HepG2 (cell line): ENCODE data around the gene SIAE. TPM values are rescaled to one million over a fixed set of nuclear protein-coding genes. Genes with fewer than 3 reads are reported as not detected.
A peak's percentile ranks its signal among the peaks of the same experiment; 100 is the strongest.

Experiments used
- GABPA ChIP-seq, 2 experiments: IDR thresholded peaks; 2 replicates each; pipeline ENCODE4 v1.6.1; 2011 to 2016; ENCODE audit warnings: low read depth in 2 of 2, low read length in 1 of 2, missing biosample characterization in 1 of 2, missing genetic modification characterization in 1 of 2
- SMYD3 ChIP-seq: sonication (generic); formaldehyde crosslinking; IDR thresholded peaks from 2 replicates; pipeline ENCODE4 v1.8.1; 2023; ENCODE audit warnings: mild to moderate bottlenecking, missing genetic modification reagents
- ZNF235 ChIP-seq: sonication (generic); formaldehyde crosslinking; IDR thresholded peaks from 2 replicates; pipeline ENCODE4 v1.8.1; 2023; ENCODE audit warnings: mild to moderate bottlenecking, missing genetic modification reagents, borderline replicate concordance
- polyA plus RNA-seq, 8 experiments: library from polyadenylated mRNA; depleted of rRNA in 3 of 8; stranded (reverse) in 7 of 8; unstranded in 1 of 8; fragments of >200 nt; fragmentation: Illumina TruSeq in 4 of 8; extraction: Trizol in 4 of 8; gene quantifications; 2 replicates each; pipeline versions ENCODE4 v1.2.1 to v1.2.3, GENCODE V29; 2011 to 2016; ENCODE audit warnings: low read depth in 4 of 8, missing spikeins in 1 of 8, mixed read lengths in 1 of 8; ENCODE audit not compliant: insufficient read depth in 1 of 8
- total RNA-seq, 5 experiments: library from RNA; depleted of rRNA; stranded (reverse); fragments of >200 nt; fragmentation: Illumina TruSeq; extraction: Trizol; gene quantifications; 2 replicates each; pipeline ENCODE4 v1.2.3, GENCODE V29; 2016; ENCODE audit warnings: low read depth in 1 of 5
- TF ChIP-seq, protein P1 (sequence below): sonication (generic); formaldehyde crosslinking; IDR thresholded peaks from one replicate; pipeline ENCODE4 v1.5.1; 2020; ENCODE audit warnings: mild to moderate bottlenecking, missing genetic modification reagents; ENCODE audit errors: not compliant biosample characterization
- TF ChIP-seq, protein P2 (sequence below), 2 experiments: sonication (generic) in 1 of 2; formaldehyde crosslinking in 1 of 2; IDR thresholded peaks; 2 replicates each; pipeline versions ENCODE4 v1.4.0 to v1.6.1; 2016 to 2020; ENCODE audit warnings: borderline replicate concordance in 1 of 2, low read depth in 1 of 2, mild to moderate bottlenecking in 1 of 2, missing genetic modification reagents in 1 of 2
- TF ChIP-seq, protein P3 (sequence below): sonication (generic); formaldehyde crosslinking; IDR thresholded peaks from 2 replicates; pipeline ENCODE4 v1.8.0; 2022; ENCODE audit warnings: missing genetic modification reagents, mild to moderate bottlenecking, borderline replicate concordance
- TF ChIP-seq, protein P4 (sequence below): IDR thresholded peaks from 2 replicates; pipeline ENCODE4 v1.6.1; 2016; ENCODE audit warnings: low read depth

The SIAE gene
- total and polyA plus RNA-seq, 2 of the 13 experiments (the other 11 are each of a cell fraction or from before 2014, with no cell fraction given): 7.0 to 22.4 TPM

DNA sequence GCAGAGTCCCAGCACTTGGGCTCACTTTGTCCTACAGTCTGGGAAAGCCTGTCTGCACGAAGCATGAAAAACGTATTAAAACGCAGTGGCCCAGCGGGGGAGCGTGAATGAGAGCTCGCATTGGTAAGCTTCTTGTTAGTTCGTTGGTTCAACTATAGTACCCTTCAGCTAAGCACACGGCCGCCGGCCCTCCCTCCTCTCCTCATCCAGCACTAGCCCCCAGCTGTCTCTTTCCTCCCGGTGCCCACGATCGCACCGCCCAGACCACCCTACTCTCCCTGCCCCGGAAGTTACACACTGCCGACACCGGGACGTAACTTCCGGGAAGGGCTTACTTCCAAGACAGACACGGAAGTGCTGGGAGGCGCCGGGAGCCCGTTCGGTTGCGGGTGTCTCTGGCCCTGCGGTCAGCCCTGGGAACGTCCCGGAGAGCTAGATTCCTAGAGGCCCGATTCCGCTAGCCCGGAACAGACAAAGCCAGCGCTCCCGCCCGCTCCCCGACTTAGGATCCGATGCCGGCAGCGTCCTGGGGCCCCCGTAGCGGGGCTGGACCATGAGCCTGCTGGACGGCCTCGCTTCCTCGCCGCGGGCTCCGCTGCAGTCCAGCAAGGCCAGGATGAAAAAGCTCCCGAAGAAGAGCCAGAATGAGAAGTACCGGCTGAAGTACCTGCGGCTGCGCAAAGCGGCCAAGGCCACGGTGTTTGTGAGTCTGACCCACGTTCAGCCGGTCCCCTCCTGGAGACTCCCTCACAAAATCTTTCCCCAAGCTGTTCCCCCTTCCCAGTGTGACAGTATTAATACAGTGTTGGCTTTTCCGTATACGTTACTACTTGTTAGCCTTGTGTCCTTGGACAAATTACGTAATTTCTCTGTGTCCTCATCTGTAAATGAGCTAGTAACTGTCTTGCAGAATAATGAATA is 50.7 kb downstream of the SIAE start, which contains the start of gene TBRG1 (continued):
- TF ChIP-seq, protein P1, sequence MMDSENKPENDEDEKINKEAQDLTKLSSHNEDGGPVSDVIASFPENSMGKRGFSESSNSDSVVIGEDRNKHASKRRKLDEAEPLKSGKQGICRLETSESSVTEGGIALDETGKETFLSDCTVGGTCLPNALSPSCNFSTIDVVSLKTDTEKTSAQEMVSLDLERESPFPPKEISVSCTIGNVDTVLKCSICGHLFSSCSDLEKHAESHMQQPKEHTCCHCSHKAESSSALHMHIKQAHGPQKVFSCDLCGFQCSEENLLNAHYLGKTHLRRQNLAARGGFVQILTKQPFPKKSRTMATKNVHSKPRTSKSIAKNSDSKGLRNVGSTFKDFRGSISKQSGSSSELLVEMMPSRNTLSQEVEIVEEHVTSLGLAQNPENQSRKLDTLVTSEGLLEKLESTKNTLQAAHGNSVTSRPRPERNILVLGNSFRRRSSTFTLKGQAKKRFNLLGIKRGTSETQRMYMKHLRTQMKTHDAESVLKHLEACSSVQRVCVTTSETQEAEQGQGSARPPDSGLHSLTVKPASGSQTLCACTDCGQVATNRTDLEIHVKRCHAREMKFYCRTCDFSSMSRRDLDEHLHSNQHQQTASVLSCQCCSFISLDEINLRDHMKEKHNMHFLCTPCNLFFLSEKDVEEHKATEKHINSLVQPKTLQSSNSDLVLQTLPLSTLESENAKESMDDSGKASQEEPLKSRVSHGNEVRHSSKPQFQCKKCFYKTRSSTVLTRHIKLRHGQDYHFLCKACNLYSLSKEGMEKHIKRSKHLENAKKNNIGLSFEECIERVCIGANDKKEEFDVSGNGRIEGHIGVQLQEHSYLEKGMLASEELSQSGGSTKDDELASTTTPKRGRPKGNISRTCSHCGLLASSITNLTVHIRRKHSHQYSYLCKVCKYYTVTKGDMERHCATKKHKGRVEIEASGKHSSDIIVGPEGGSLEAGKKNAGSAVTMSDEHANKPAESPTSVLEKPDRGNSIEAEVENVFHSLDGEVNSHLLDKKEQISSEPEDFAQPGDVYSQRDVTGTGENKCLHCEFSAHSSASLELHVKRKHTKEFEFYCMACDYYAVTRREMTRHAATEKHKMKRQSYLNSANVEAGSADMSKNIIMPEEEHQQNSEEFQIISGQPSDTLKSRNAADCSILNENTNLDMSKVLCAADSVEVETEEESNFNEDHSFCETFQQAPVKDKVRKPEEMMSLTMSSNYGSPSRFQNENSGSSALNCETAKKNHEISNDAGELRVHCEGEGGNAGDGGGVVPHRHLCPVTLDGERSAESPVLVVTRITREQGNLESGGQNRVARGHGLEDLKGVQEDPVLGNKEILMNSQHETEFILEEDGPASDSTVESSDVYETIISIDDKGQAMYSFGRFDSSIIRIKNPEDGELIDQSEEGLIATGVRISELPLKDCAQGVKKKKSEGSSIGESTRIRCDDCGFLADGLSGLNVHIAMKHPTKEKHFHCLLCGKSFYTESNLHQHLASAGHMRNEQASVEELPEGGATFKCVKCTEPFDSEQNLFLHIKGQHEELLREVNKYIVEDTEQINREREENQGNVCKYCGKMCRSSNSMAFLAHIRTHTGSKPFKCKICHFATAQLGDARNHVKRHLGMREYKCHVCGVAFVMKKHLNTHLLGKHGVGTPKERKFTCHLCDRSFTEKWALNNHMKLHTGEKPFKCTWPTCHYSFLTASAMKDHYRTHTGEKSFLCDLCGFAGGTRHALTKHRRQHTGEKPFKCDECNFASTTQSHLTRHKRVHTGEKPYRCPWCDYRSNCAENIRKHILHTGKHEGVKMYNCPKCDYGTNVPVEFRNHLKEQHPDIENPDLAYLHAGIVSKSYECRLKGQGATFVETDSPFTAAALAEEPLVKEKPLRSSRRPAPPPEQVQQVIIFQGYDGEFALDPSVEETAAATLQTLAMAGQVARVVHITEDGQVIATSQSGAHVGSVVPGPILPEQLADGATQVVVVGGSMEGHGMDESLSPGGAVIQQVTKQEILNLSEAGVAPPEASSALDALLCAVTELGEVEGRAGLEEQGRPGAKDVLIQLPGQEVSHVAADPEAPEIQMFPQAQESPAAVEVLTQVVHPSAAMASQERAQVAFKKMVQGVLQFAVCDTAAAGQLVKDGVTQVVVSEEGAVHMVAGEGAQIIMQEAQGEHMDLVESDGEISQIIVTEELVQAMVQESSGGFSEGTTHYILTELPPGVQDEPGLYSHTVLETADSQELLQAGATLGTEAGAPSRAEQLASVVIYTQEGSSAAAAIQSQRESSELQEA: peak; percentile 95
- no peak for TF ChIP-seq SMYD3 (CRISPR knock-in tag)
- peak; percentile 49; the same call in 1 of the 2 replicates for TF ChIP-seq ZNF235 (CRISPR knock-in tag)
- TF ChIP-seq, protein P2, sequence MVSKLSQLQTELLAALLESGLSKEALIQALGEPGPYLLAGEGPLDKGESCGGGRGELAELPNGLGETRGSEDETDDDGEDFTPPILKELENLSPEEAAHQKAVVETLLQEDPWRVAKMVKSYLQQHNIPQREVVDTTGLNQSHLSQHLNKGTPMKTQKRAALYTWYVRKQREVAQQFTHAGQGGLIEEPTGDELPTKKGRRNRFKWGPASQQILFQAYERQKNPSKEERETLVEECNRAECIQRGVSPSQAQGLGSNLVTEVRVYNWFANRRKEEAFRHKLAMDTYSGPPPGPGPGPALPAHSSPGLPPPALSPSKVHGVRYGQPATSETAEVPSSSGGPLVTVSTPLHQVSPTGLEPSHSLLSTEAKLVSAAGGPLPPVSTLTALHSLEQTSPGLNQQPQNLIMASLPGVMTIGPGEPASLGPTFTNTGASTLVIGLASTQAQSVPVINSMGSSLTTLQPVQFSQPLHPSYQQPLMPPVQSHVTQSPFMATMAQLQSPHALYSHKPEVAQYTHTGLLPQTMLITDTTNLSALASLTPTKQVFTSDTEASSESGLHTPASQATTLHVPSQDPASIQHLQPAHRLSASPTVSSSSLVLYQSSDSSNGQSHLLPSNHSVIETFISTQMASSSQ (IDR thresholded peaks at IDR 0.05; ENCODE audit: low read depth): no peak
- TF ChIP-seq, protein P2 (CRISPR knock-in tag; IDR thresholded peaks at IDR 0.05; ENCODE audit: borderline replicate concordance): peak; percentile 67; the same call in 1 of the 2 replicates
- TF ChIP-seq GABPA (IDR thresholded peaks at IDR 0.05; ENCODE audit: low read depth, low read length): peak; percentile 94
- peak; percentile 99 for TF ChIP-seq GABPA (CRISPR knock-in tag; IDR thresholded peaks at IDR 0.05; ENCODE audit: low read depth)
- TF ChIP-seq, protein P3, sequence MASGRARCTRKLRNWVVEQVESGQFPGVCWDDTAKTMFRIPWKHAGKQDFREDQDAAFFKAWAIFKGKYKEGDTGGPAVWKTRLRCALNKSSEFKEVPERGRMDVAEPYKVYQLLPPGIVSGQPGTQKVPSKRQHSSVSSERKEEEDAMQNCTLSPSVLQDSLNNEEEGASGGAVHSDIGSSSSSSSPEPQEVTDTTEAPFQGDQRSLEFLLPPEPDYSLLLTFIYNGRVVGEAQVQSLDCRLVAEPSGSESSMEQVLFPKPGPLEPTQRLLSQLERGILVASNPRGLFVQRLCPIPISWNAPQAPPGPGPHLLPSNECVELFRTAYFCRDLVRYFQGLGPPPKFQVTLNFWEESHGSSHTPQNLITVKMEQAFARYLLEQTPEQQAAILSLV (CRISPR knock-in tag): peak; percentile 88; the same call in 1 of the 2 replicates
- TF ChIP-seq, protein P4, sequence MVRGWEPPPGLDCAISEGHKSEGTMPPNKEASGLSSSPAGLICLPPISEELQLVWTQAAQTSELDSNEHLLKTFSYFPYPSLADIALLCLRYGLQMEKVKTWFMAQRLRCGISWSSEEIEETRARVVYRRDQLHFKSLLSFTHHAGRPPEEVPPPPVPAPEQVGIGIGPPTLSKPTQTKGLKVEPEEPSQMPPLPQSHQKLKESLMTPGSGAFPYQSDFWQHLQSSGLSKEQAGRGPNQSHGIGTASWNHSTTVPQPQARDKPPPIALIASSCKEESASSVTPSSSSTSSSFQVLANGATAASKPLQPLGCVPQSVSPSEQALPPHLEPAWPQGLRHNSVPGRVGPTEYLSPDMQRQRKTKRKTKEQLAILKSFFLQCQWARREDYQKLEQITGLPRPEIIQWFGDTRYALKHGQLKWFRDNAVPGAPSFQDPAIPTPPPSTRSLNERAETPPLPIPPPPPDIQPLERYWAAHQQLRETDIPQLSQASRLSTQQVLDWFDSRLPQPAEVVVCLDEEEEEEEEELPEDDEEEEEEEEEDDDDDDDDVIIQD (CRISPR knock-in tag): no peak
